Measurements from ENCODE around the gene TMEM147.

TMEM147 gene

GRCh38 chr19:35512831-35513627, 32.4 kb upstream of the TMEM147 start:
- Mint-ChIP-seq H3K4me1 (ENCODE audit: low read depth) (peaks cover 16% of the 10 kb centered on the region), H3K36me3 (ENCODE audit: low read depth) (no peaks in the 10 kb centered on the region), H3K27ac (no peak overlapping the region), H3K9me3 (no peaks in the 10 kb centered on the region), H3K27me3 (peaks cover 59% of the 10 kb centered on the region), H3K4me3 (no peak overlapping the region)
- no peak for DNase-seq

GRCh38 chr19:35513628-35514281, 31.7 kb upstream of the TMEM147 start, which contains the start of gene DMKN:
TSS of gene DMKN (minus strand) at chr19:35513649. CDS start at chr19:35513475, 174 bp downstream.
- H3K27ac Mint-ChIP-seq: no peak within 1 kb of the TSS
- peaks cover 54% of the 10 kb centered on the region for H3K27me3 Mint-ChIP-seq

DNA sequence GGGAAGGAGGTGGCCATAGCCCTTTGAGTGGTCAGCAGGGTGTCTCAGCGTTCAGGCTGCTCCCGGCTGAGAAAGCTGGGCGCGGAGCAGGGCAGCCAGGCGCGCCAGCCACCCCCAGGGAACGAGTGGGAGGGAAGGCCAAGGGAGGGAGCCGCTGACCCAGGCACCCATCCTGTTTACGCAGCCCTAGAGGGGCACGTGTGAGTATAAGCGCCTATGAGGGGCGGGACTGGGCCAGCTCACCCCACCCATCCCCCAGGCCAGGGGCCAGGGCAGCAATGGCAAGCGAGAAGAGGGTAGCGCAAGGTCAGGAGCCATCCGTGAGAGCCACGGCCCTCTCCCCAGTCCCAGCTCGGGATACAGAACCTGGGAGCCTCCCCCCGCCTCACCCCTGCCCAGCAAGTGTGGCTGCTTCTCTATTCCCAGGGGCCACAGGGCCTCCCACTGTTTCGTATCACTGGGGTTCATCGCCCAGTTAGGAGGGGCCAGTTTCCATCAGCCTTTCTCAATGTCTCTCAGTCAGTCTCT, 31.1 kb upstream of the TMEM147 start:
- Mint-ChIP-seq H3K27ac (no peak overlapping the region), H3K36me3 (ENCODE audit: low read depth) (no peaks in the 10 kb centered on the region), H3K27me3 (peaks cover 51% of the 10 kb centered on the region), H3K4me1 (ENCODE audit: low read depth) (peaks cover 14% of the 10 kb centered on the region), H3K9me3 (no peaks in the 10 kb centered on the region), H3K4me3 (no peak overlapping the region)
- no peak for DNase-seq

More at GRCh38 chr19:35513628-35514281, 31.7 kb upstream of the TMEM147 start, which contains the start of gene DMKN:
- Mint-ChIP-seq H3K9me3 (no peaks in the 10 kb centered on the region), H3K4me3 (no peak within 1 kb of the TSS), H3K4me1 (ENCODE audit: low read depth) (peaks cover 16% of the 10 kb centered on the region), H3K36me3 (ENCODE audit: low read depth) (no peaks in the 10 kb centered on the region)
- no peak for DNase-seq

DNA sequence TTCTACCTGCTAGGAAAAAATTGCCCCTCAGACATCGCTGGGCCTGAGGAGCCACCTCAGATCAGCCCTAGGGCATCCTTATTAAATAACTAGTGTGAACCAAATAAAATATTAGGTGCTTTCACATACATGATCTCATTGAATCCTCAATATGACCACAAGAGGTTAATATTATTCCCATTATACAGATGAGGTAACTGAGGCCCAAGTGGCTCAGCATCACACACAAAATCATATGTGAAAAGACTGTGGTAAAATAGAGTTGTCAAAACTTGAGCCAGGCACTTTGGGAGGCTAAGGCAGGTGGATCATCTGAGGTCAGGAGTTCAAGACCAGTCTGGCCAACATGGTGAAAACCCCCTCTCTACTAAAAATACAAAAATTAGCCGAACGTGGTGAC, 29.1 kb upstream of the TMEM147 start:
- no peak overlapping the region for H3K27ac Mint-ChIP-seq
- peaks cover 32% of the 10 kb centered on the region for H3K27me3 Mint-ChIP-seq
- H3K36me3 Mint-ChIP-seq (ENCODE audit: low read depth): no peaks in the 10 kb centered on the region
- H3K9me3 Mint-ChIP-seq: no peaks in the 10 kb centered on the region
- no peak overlapping the region for H3K4me3 Mint-ChIP-seq
- no peak for DNase-seq
- H3K4me1 Mint-ChIP-seq (ENCODE audit: low read depth): no peaks in the 10 kb centered on the region

DNA sequence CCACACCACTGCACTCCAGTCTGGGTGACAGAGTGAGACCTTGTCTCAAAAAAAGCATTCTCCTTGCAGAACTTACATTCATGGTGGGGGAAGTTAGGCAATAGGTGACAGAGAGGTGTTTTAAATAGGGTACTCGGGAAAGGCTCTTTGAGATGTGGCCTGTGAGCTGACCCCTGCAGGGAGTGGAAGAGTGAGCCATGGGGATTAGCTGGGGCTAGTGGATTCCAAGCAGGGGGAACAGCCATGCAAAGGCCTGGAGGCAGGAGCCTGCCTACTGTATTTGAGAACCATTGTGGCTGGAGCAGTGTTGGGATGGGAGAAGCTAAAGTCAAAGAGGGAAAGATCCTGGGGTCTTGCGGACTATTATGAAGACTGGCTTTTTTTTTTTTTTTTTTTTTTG, 28.1 kb upstream of the TMEM147 start:
- Mint-ChIP-seq H3K4me3 (no peak overlapping the region), H3K36me3 (ENCODE audit: low read depth) (no peaks in the 10 kb centered on the region), H3K27ac (no peak overlapping the region), H3K4me1 (ENCODE audit: low read depth) (no peaks in the 10 kb centered on the region), H3K27me3 (peaks cover 21% of the 10 kb centered on the region), H3K9me3 (no peaks in the 10 kb centered on the region)
- DNase-seq: no peak

DNA sequence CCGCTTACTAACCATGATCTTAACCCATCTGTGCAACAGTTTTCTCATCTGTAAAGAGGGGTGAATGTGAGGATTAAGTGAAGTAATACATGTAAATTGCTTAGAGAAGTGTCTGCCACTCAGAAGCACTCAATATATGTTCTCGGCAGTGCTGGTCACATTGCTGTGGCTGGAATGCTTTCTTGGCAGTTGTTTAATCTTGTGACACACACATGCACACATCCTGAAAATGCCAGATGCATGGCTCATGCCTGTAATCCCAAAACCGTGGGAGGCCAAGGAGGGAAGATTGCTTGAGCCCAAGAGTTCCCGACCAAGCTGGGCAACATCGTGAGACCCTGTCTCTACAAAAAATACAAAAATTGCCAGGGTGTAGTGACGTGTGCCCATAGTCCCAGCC, 27.1 kb upstream of the TMEM147 start:
- Mint-ChIP-seq H3K4me3 (no peak overlapping the region), H3K9me3 (no peaks in the 10 kb centered on the region), H3K27me3 (peaks cover 12% of the 10 kb centered on the region), H3K4me1 (ENCODE audit: low read depth) (no peaks in the 10 kb centered on the region), H3K27ac (no peak overlapping the region), H3K36me3 (ENCODE audit: low read depth) (no peaks in the 10 kb centered on the region)
- no peak for DNase-seq

DNA sequence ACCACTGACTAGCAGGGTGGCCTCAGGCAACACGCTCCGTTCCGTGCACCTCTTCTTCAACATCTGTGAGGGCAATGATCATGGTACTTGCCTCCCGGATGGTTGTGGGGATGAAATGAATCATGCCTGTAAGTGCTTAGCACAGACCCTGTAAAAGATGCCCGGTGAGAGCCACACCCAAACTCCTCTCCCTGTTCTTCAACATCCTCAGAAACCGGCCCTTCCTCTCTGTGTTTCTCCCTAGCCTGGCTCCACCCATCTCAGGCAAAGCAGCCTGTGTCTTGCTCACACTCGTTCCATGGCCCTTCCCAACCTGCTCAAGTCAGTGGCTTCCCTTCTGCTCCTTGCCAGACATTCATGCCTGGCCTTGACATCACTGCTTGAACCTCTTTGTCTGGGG, 26.1 kb upstream of the TMEM147 start:
- Mint-ChIP-seq H3K36me3 (ENCODE audit: low read depth) (no peaks in the 10 kb centered on the region), H3K27me3 (peaks cover 3% of the 10 kb centered on the region), H3K27ac (no peak overlapping the region), H3K4me1 (ENCODE audit: low read depth) (no peaks in the 10 kb centered on the region), H3K4me3 (no peak overlapping the region), H3K9me3 (no peaks in the 10 kb centered on the region)
- DNase-seq: no peak

- Mint-ChIP-seq H3K36me3 (ENCODE audit: low read depth) (no peaks in the 10 kb centered on the region), H3K4me3 (no peak overlapping the region), H3K4me1 (ENCODE audit: low read depth) (no peaks in the 10 kb centered on the region), H3K27ac (no peak overlapping the region), H3K27me3 (peaks cover 2% of the 10 kb centered on the region), H3K9me3 (no peaks in the 10 kb centered on the region)
- DNase-seq: no peak
Measured at GRCh38 chr19:35521124-35521743, 24.2 kb upstream of the TMEM147 start.

- Mint-ChIP-seq H3K27me3 (peaks cover 12% of the 10 kb centered on the region), H3K36me3 (ENCODE audit: low read depth) (no peaks in the 10 kb centered on the region), H3K9me3 (no peaks in the 10 kb centered on the region), H3K27ac (no peak overlapping the region), H3K4me1 (ENCODE audit: low read depth) (no peaks in the 10 kb centered on the region), H3K4me3 (no peak overlapping the region)
- DNase-seq: no peak
Measured at GRCh38 chr19:35522745-35523327, 22.6 kb upstream of the TMEM147 start.

- H3K4me3 Mint-ChIP-seq: no peak overlapping the region
- no peaks in the 10 kb centered on the region for H3K9me3 Mint-ChIP-seq
- no peaks in the 10 kb centered on the region for H3K4me1 Mint-ChIP-seq (ENCODE audit: low read depth)
- H3K27ac Mint-ChIP-seq: no peak overlapping the region
- H3K27me3 Mint-ChIP-seq: peaks cover 23% of the 10 kb centered on the region
- no peaks in the 10 kb centered on the region for H3K36me3 Mint-ChIP-seq (ENCODE audit: low read depth)
- DNase-seq: no peak
Measured at GRCh38 chr19:35524181-35524837, 21.1 kb upstream of the TMEM147 start.

- no peak overlapping the region for H3K4me3 Mint-ChIP-seq
- H3K27me3 Mint-ChIP-seq: peaks cover 34% of the 10 kb centered on the region
- H3K27ac Mint-ChIP-seq: no peak overlapping the region
- no peak for DNase-seq
- H3K9me3 Mint-ChIP-seq: no peaks in the 10 kb centered on the region
- H3K36me3 Mint-ChIP-seq (ENCODE audit: low read depth): no peaks in the 10 kb centered on the region
- H3K4me1 Mint-ChIP-seq (ENCODE audit: low read depth): no peaks in the 10 kb centered on the region
Measured at GRCh38 chr19:35525873-35526272, 19.6 kb upstream of the TMEM147 start.

DNA sequence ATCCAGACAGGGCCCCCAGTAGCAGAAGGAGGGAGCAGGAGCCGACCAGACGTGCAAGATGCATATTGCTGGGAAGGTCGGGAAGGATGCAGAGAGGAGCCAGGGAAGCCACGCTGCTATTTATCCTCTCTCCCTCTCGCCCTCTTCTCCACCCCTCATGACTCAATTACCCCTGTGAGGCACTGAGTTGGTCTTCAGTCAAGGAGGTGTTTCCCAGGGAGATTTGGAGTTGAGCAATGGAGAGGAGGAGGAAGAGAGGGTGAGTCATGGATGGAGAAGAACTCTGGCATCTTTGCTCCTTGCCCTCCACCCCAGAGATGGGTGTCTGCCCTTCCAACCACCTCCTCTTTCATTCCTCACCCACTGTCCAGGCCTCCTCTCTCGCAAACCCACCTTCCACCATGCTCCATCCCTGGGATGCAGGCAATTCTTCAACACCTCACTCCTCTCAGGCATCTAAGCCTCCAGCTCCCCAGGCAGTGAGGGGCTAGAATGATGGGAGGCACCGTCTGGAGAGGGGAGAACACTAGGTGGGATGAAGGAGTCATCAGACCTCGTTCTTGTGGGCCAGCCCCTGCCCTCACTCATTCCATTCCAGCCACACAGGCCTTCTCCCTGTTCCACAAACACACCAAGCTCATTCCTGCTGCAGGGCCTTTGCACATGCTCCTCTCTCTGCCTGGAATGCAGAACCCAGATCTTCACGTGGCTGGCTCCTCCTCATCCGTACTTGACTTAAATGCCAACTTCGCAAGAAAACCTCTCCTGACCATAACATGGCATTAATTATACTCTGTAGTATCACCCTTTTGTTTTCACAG, 17.0 kb upstream of the TMEM147 start, which contains the start of gene SBSN:
Gene SBSN (minus strand): TSS at position 94 of the 821 bp plus-strand sequence. CDS start 30 bp downstream, at position 64.
- H3K36me3 Mint-ChIP-seq (ENCODE audit: low read depth): no peaks in the 10 kb centered on the region
- H3K4me3 Mint-ChIP-seq: no peak within 1 kb of the TSS
- H3K27me3 Mint-ChIP-seq: peaks cover 54% of the 10 kb centered on the region
- no peaks in the 10 kb centered on the region for H3K9me3 Mint-ChIP-seq
- no peak within 1 kb of the TSS for H3K27ac Mint-ChIP-seq
- H3K4me1 Mint-ChIP-seq (ENCODE audit: low read depth): peaks cover 1% of the 10 kb centered on the region
- DNase-seq: no peak
